Fibroblast of lung (primary cell): Measurements from ENCODE around the gene PITHD1.

ENCODE experiments used
- EZH2 ChIP-seq: IDR thresholded peaks from 2 replicates; pipeline ENCODE4 v1.5.1; 2012; ENCODE audit warnings: low read length, control low read depth, mild to moderate bottlenecking; ENCODE audit errors: missing control alignments
- TF ChIP-seq, protein P1 (sequence below), 2 donors: IDR thresholded peaks in 1 of 2; conservative IDR thresholded peaks in 1 of 2; 1 replicate in 1 of 2; 2 replicates in 1 of 2; pipeline ENCODE4 v1.5.1; 2011 to 2012; ENCODE audit warnings: low read length in 2 of 2, control low read depth in 1 of 2, inconsistent platforms in 1 of 2, low read depth in 1 of 2, mild to moderate bottlenecking in 1 of 2

DNA sequence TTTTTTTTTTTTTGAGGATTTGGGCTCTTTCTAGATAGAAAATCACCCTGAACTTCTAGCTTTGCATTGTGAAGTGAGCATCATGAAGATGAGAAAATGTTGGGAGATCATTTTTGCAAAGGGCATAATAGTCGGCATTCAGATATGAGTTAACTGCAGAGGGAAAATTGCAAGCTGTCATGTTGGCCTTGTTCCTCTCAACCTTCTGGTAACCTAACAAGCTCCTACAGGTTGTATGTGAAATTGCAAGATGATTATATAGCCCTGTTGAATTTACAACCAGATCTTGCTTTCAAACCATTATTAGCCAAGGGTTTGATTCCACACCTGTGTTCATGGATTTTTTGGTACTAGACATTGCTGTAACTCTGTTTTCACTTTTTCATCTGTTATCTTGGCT is 32.7 kb upstream of the PITHD1 start:
- TF ChIP-seq, protein P1, sequence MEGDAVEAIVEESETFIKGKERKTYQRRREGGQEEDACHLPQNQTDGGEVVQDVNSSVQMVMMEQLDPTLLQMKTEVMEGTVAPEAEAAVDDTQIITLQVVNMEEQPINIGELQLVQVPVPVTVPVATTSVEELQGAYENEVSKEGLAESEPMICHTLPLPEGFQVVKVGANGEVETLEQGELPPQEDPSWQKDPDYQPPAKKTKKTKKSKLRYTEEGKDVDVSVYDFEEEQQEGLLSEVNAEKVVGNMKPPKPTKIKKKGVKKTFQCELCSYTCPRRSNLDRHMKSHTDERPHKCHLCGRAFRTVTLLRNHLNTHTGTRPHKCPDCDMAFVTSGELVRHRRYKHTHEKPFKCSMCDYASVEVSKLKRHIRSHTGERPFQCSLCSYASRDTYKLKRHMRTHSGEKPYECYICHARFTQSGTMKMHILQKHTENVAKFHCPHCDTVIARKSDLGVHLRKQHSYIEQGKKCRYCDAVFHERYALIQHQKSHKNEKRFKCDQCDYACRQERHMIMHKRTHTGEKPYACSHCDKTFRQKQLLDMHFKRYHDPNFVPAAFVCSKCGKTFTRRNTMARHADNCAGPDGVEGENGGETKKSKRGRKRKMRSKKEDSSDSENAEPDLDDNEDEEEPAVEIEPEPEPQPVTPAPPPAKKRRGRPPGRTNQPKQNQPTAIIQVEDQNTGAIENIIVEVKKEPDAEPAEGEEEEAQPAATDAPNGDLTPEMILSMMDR (conservative IDR thresholded peaks at IDR 0.05 in 1 of 2, IDR thresholded peaks at IDR 0.05 in 1 of 2; ENCODE audit: low read depth in 1 of 2, low read length in 2 of 2), result peak; percentile 41 to 51
- TF ChIP-seq EZH2, result no peak
